Measurements from ENCODE around the gene DIS3L2. TPM values are rescaled to one million over a fixed set of nuclear protein-coding genes. Genes with fewer than 3 reads are reported as not detected.

DIS3L2 gene
- total RNA-seq, 1 donor from 2014 or later: 24.0 TPM

DNA sequence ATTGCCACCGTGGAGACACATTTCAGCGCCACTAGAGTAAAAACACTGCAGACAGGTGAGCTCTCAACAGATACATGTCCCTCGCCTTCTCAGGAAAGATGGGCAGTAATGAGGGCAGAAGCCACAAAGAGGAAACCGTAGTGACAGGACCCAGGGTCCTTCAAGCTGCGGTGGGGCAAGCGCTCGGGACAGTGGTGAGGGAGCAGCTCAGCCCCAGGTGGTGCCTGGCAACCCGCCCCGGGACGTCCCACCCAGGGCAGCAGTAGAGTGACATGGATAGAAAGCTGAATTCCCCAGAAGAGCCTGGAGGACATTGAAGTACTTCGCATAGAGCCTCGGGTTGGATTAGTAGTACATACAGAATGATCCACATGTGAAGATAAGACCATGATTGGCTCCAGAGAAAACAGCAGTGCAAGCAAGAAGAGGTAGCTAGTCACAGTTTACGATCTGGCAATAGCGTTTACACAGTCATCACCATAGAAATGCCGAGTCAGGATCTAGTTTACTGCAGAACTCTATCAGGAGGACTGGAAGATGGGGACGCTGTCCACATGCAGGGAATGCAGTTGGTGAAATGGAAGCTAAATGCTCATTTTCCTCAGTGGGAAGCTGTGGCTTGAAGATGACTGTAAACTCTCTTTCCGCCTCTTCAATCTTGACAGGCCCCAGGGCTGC lies 379.7 kb downstream of the DIS3L2 start:
- no peak overlapping the region for H3K4me3 ChIP-seq (ENCODE audit: insufficient read depth, low read depth, low read length)
- Mint-ChIP-seq H3K4me3 (ENCODE audit: unreplicated experiment) (no peak overlapping the region), H3K36me3 (ENCODE audit: low read depth, unreplicated experiment) (peaks cover 9% of the 10 kb centered on the region), H3K9me3 (ENCODE audit: unreplicated experiment) (peaks cover 4% of the 10 kb centered on the region), H3K27ac (ENCODE audit: unreplicated experiment) (no peak overlapping the region), H3K4me1 (ENCODE audit: low read depth, unreplicated experiment) (no peaks in the 10 kb centered on the region), H3K27me3 (ENCODE audit: low read depth, unreplicated experiment) (peaks cover 7% of the 10 kb centered on the region)
- H3K79me2 ChIP-seq (ENCODE audit: insufficient read depth, low read length): no peaks in the 10 kb centered on the region
- FAIRE-seq (no peak), DNase-seq (ENCODE audit: low read depth) (no peak)
- no peaks in the 10 kb centered on the region for H3K4me1 ChIP-seq (ENCODE audit: insufficient read depth, low read length)
- H3K9me3 ChIP-seq (ENCODE audit: insufficient read depth, low read depth, low read length): no peaks in the 10 kb centered on the region
- no peaks in the 10 kb centered on the region for H3K36me3 ChIP-seq (ENCODE audit: insufficient read depth, low read length)
- no peak overlapping the region for H3K4me2 ChIP-seq (ENCODE audit: low read length)
- H3K27me3 ChIP-seq (ENCODE audit: insufficient read depth, low read length): no peaks in the 10 kb centered on the region
- no peak overlapping the region for H2AFZ ChIP-seq (ENCODE audit: low read depth, low read length)
- H4K20me1 ChIP-seq (ENCODE audit: insufficient read depth, low read length): no peaks in the 10 kb centered on the region
- H3K9ac ChIP-seq (ENCODE audit: low read length): no peak overlapping the region
- TF ChIP-seq, protein P1, sequence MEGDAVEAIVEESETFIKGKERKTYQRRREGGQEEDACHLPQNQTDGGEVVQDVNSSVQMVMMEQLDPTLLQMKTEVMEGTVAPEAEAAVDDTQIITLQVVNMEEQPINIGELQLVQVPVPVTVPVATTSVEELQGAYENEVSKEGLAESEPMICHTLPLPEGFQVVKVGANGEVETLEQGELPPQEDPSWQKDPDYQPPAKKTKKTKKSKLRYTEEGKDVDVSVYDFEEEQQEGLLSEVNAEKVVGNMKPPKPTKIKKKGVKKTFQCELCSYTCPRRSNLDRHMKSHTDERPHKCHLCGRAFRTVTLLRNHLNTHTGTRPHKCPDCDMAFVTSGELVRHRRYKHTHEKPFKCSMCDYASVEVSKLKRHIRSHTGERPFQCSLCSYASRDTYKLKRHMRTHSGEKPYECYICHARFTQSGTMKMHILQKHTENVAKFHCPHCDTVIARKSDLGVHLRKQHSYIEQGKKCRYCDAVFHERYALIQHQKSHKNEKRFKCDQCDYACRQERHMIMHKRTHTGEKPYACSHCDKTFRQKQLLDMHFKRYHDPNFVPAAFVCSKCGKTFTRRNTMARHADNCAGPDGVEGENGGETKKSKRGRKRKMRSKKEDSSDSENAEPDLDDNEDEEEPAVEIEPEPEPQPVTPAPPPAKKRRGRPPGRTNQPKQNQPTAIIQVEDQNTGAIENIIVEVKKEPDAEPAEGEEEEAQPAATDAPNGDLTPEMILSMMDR (IDR thresholded peaks at IDR 0.05; ENCODE audit: insufficient read depth, low read depth, low read length): no peak
- no peak for TF ChIP-seq EZH2 (IDR thresholded peaks at IDR 0.05; ENCODE audit: insufficient read depth, low read length)
- no peak overlapping the region for H3K27ac ChIP-seq (ENCODE audit: low read depth, low read length)

DNA sequence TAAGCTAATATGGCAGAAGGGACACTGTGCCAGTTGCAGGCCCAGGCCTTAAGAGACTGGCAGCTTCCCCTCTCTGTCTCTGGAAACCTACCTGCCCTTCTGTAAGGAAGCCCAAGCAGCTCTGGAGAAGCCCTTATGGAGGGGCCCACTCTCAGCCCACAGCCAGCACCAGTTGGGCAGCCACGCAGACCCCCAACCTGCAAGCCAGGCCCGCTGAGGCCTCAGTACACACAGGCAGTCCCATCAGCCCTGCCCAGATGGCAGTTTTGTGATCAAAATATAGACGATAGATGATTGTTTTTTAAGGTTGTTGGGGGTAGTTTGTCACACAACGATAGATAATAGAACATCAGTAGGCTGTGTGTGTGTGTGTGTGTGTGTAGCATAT lies 380.2 kb downstream of the DIS3L2 start:
- Mint-ChIP-seq H3K27ac (ENCODE audit: unreplicated experiment) (no peak overlapping the region), H3K27me3 (ENCODE audit: low read depth, unreplicated experiment) (peaks cover 10% of the 10 kb centered on the region), H3K4me1 (ENCODE audit: low read depth, unreplicated experiment) (no peaks in the 10 kb centered on the region), H3K9me3 (ENCODE audit: unreplicated experiment) (peaks cover 5% of the 10 kb centered on the region), H3K4me3 (ENCODE audit: unreplicated experiment) (no peak overlapping the region), H3K36me3 (ENCODE audit: low read depth, unreplicated experiment) (peaks cover 9% of the 10 kb centered on the region)
- Histone ChIP-seq H3K9ac (ENCODE audit: low read length) (no peak overlapping the region), H3K79me2 (ENCODE audit: insufficient read depth, low read length) (no peaks in the 10 kb centered on the region), H4K20me1 (ENCODE audit: insufficient read depth, low read length) (no peaks in the 10 kb centered on the region), H3K4me2 (ENCODE audit: low read length) (no peak overlapping the region), H3K4me1 (ENCODE audit: insufficient read depth, low read length) (no peaks in the 10 kb centered on the region), H3K36me3 (ENCODE audit: insufficient read depth, low read length) (no peaks in the 10 kb centered on the region), H2AFZ (ENCODE audit: low read depth, low read length) (no peak overlapping the region), H3K27ac (ENCODE audit: low read depth, low read length) (no peak overlapping the region), H3K27me3 (ENCODE audit: insufficient read depth, low read length) (no peaks in the 10 kb centered on the region), H3K9me3 (ENCODE audit: insufficient read depth, low read depth, low read length) (no peaks in the 10 kb centered on the region), H3K4me3 (ENCODE audit: insufficient read depth, low read depth, low read length) (no peak overlapping the region)
- no peak for FAIRE-seq
- TF ChIP-seq, protein P1 (IDR thresholded peaks at IDR 0.05; ENCODE audit: insufficient read depth, low read depth, low read length): no peak
- no peak for TF ChIP-seq EZH2 (IDR thresholded peaks at IDR 0.05; ENCODE audit: insufficient read depth, low read length)
- no peak for DNase-seq (ENCODE audit: low read depth)
